NCI-H82 treated with DMSO at 0.1 percent for 48 hours (cell line): Measurements from ENCODE around the gene EHMT2.
"Not testable (repeated sequence)": the region's sequence is repeated elsewhere in the genome, so short reads cannot be mapped to it uniquely, and the experiment has no call there.

Source experiments
- DNase-seq: peaks from one replicate; lab custom pipeline; 2025; ENCODE audit not compliant: unreplicated experiment; lab: John Stamatoyannopoulos, UW

The EHMT2 gene

GRCh38 chr6:31871046-31871659, 26.3 kb downstream of the EHMT2 start:
- no peak for DNase-seq

- DNase-seq: no peak
These were observed 27.0 kb downstream of the EHMT2 start for GRCh38 chr6:31870385-31870921.

- no peak for DNase-seq
These were observed 28.2 kb downstream of the EHMT2 start for GRCh38 chr6:31869343-31869742.

GRCh38 chr6:31868658-31868971, 28.9 kb downstream of the EHMT2 start:
- DNase-seq: not testable (repeated sequence)

- DNase-seq: no peak
These were observed 32.0 kb downstream of the EHMT2 start for GRCh38 chr6:31865205-31866118.

- DNase-seq: no peak
These were observed 32.7 kb downstream of the EHMT2 start for GRCh38 chr6:31864818-31865204.

GRCh38 chr6:31864123-31864562, 33.4 kb downstream of the EHMT2 start:
- not testable (repeated sequence) for DNase-seq

- DNase-seq: peak; percentile 100
These were observed 34.9 kb downstream of the EHMT2 start, which contains the start of gene NEU1 for GRCh38 chr6:31862344-31863235. TSS of gene NEU1 (minus strand) at chr6:31862821. CDS start at chr6:31862776, 45 bp downstream.

GRCh38 chr6:31861919-31862343, 35.6 kb downstream of the EHMT2 start:
- no peak for DNase-seq

GRCh38 chr6:31861150-31861549, 36.3 kb downstream of the EHMT2 start:
- no peak for DNase-seq

- no peak for DNase-seq
These were observed 37.1 kb downstream of the EHMT2 start for GRCh38 chr6:31860349-31860748.

GRCh38 chr6:31859923-31860322, 37.6 kb downstream of the EHMT2 start:
- no peak for DNase-seq

GRCh38 chr6:31858707-31859106, 38.8 kb downstream of the EHMT2 start:
- no peak for DNase-seq

GRCh38 chr6:31857774-31858173, 39.7 kb downstream of the EHMT2 start:
- DNase-seq: not testable (repeated sequence)

- not testable (repeated sequence) for DNase-seq
These were observed 45.3 kb downstream of the EHMT2 start for GRCh38 chr6:31851980-31852718.

GRCh38 chr6:31851485-31851832, 46.0 kb downstream of the EHMT2 start:
- no peak for DNase-seq

- no peak for DNase-seq
These were observed 46.6 kb downstream of the EHMT2 start for GRCh38 chr6:31850765-31851484.

- DNase-seq: no peak
These were observed 50.1 kb downstream of the EHMT2 start for GRCh38 chr6:31847276-31847978.

- DNase-seq: no peak
These were observed 53.0 kb downstream of the EHMT2 start for GRCh38 chr6:31844507-31844906.
